Activated T-helper 2 cell treated with anti-CD3 and anti-CD28 coated beads, Interferon-gamma antibody, Interleukin-2, Interleukin-4, amounts not matched to agents 10 μg/mL and 5 μg/mL and 100 μg/mL, durations not matched to agents 14 hours and 24 hours and 36 hours (primary cell): ENCODE results near the gene ZNF544. TPM values are rescaled to one million over a fixed set of nuclear protein-coding genes. Genes with fewer than 3 reads are reported as not detected.
A peak's percentile ranks its signal among the peaks of the same experiment; 100 is the strongest.

ENCODE experiments used
- DNase-seq: peaks from one replicate; pipeline ENCODE4 v3.0.0; 2021; ENCODE audit warnings: low spot score
- H3K27ac Mint-ChIP-seq: one replicate; pipeline ENCODE4 v1.8.0; 2021; ENCODE audit warnings: mixed read lengths
- H3K27me3 Mint-ChIP-seq: one replicate; pipeline ENCODE4 v1.8.0; 2021; ENCODE audit warnings: low read depth, mixed read lengths
- H3K36me3 Mint-ChIP-seq: one replicate; pipeline ENCODE4 v1.8.0; 2021; ENCODE audit warnings: low read depth, mixed read lengths
- H3K4me1 Mint-ChIP-seq: one replicate; pipeline ENCODE4 v1.8.0; 2021; ENCODE audit warnings: low read depth, mixed read lengths
- H3K4me3 Mint-ChIP-seq: one replicate; pipeline ENCODE4 v1.8.0; 2021; ENCODE audit warnings: low read depth, mild to moderate bottlenecking, moderate library complexity, mixed read lengths
- H3K9me3 Mint-ChIP-seq: one replicate; pipeline ENCODE4 v1.8.0; 2021; ENCODE audit warnings: mixed read lengths
- intact Hi-C: fragments of 100-400 bp; cut with micrococcal nuclease; formaldehyde crosslinking; loops from one replicate; pipeline ENCODE4 v1.15.1; 2023
- total RNA-seq: library from RNA; stranded (reverse); gene quantifications from 2 replicates; pipeline ENCODE4 v1.2.3, GENCODE V29; 2022

The ZNF544 gene
- total RNA-seq, 1 donor from 2014 or later = 49.1 TPM

DNA sequence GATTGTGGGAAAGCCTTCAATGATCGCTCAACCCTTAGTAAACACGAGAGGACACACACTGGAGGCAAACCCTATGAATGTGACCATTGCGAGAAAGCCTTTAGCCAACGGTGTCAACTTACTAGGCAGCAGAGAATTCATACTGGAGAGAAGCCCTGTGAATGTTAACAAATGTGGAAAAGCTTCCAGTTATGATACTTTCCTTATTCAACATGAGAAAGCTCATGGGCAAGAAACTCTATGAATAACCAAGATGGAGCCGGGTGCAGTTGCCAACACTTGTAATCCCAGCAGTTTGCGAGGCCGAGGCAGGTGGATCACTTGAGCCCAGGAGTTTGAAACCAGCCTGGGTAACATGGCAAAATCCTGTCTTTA is 34.2 kb downstream of the ZNF544 start:
- Mint-ChIP-seq H3K36me3 (peaks cover 84% of the 10 kb centered on the region), H3K4me3 (no peak overlapping the region), H3K27me3 (no peaks in the 10 kb centered on the region), H3K27ac (no peak overlapping the region), H3K4me1 (no peaks in the 10 kb centered on the region), H3K9me3 (peaks cover 60% of the 10 kb centered on the region)
- intact Hi-C loops = no loop called here
- no peak for DNase-seq

DNA sequence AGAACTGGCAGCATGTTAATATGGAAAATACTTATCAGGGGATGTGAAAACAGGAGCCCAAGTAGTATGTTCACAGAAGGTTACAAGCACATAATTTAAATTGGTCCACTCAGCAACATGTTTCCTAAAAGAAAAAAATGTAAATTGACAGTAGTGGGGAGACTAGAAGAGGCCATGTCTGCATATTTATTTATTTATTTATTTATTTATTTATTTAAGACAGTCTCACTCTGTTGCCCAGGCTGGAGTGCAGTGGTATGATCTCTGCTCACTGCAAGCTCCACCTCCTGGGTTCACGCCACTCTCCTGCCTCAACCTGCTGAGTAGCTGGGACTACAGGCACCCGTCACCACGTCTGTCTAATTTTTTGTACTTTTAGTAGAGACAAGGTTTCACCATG is 36.4 kb downstream of the ZNF544 start:
- Mint-ChIP-seq H3K4me1 (no peaks in the 10 kb centered on the region), H3K4me3 (no peak overlapping the region), H3K36me3 (peaks cover 73% of the 10 kb centered on the region), H3K9me3 (peaks cover 51% of the 10 kb centered on the region), H3K27me3 (no peaks in the 10 kb centered on the region), H3K27ac (no peak overlapping the region)
- intact Hi-C loops = no loop called here
- DNase-seq = no peak

DNA sequence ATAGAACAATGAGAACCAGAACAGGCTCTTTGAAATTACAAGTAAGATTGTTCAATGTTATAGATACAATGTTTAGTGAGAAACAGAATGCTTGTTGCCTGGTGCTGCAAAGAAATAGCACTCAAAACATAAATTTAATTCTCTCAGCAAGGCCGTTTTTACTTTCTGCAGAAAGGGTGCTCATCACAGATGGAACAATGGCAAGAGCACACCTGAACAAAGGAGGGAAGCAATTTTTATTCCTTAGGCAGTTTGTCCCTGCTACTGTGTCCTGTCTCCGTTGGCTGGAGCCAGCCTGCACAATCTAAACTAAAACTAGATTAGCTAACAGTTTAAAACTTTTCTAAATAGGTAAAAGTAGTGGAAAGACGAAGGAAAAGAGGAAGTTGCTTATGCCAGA is 39.6 kb downstream of the ZNF544 start:
- H3K36me3 Mint-ChIP-seq = peaks cover 70% of the 10 kb centered on the region

GRCh38 chr19:58274771-58275201 is 46.1 kb downstream of the ZNF544 start:
- intact Hi-C loops = loop anchor here (5.0 kb wide), 1 partner anchor 47 kb away; the partner anchor contains the start of gene ZNF544

More for the DNA sequence above, 39.6 kb downstream of the ZNF544 start:
- Mint-ChIP-seq H3K4me1 (no peaks in the 10 kb centered on the region), H3K27ac (no peak overlapping the region), H3K4me3 (no peak overlapping the region), H3K27me3 (no peaks in the 10 kb centered on the region), H3K9me3 (peaks cover 39% of the 10 kb centered on the region)
- no peak for DNase-seq
- intact Hi-C loops = no loop called here

GRCh38 chr19:58275564-58275963 is 46.9 kb downstream of the ZNF544 start:
- no peaks in the 10 kb centered on the region for H3K27me3 Mint-ChIP-seq
- H3K4me1 Mint-ChIP-seq = peaks cover 12% of the 10 kb centered on the region
- H3K9me3 Mint-ChIP-seq = peaks cover 45% of the 10 kb centered on the region
- no peak overlapping the region for H3K4me3 Mint-ChIP-seq
- intact Hi-C loops = loop anchor here (5.0 kb wide), 1 partner anchor 48 kb away; the partner anchor contains the start of gene ZNF544
- no peak overlapping the region for H3K27ac Mint-ChIP-seq
- H3K36me3 Mint-ChIP-seq = peaks cover 89% of the 10 kb centered on the region
- no peak for DNase-seq

More at GRCh38 chr19:58274771-58275201, 46.1 kb downstream of the ZNF544 start:
- no peak for DNase-seq
- peaks cover 87% of the 10 kb centered on the region for H3K36me3 Mint-ChIP-seq
- no peaks in the 10 kb centered on the region for H3K27me3 Mint-ChIP-seq
- H3K4me3 Mint-ChIP-seq = no peak overlapping the region
- no peak overlapping the region for H3K27ac Mint-ChIP-seq
- peaks cover 5% of the 10 kb centered on the region for H3K4me1 Mint-ChIP-seq
- H3K9me3 Mint-ChIP-seq = peaks cover 45% of the 10 kb centered on the region

GRCh38 chr19:58277197-58277596 is 48.5 kb downstream of the ZNF544 start:
- intact Hi-C loops = loop anchor here (5.0 kb wide), 1 partner anchor 50 kb away; the partner anchor contains the start of gene ZNF544
- peaks cover 44% of the 10 kb centered on the region for H3K9me3 Mint-ChIP-seq
- DNase-seq = no peak
- peaks cover 89% of the 10 kb centered on the region for H3K36me3 Mint-ChIP-seq
- H3K27me3 Mint-ChIP-seq = no peaks in the 10 kb centered on the region
- peaks cover 19% of the 10 kb centered on the region for H3K4me1 Mint-ChIP-seq
- no peak overlapping the region for H3K27ac Mint-ChIP-seq
- peak overlapping the region; percentile 94 for H3K4me3 Mint-ChIP-seq

- Mint-ChIP-seq H3K27me3 (no peaks in the 10 kb centered on the region), H3K9me3 (peaks cover 46% of the 10 kb centered on the region), H3K4me3 (peak overlapping the region; percentile 94), H3K36me3 (peaks cover 86% of the 10 kb centered on the region), H3K4me1 (peaks cover 21% of the 10 kb centered on the region), H3K27ac (peak overlapping the region; percentile 94)
- no peak for DNase-seq
- intact Hi-C loops = loop anchor here (1.0 to 5.0 kb wide), 7 partner anchors 27 to 173 kb away; partner anchors contain the start of genes ERVK3-1, ZNF274, ZNF324B and ZNF544
Measured at GRCh38 chr19:58277748-58278540, 49.2 kb downstream of the ZNF544 start.

GRCh38 chr19:58278541-58279041 is 49.9 kb downstream of the ZNF544 start, which contains the start of gene ZNF8:
TSS of gene ZNF8 (plus strand) at chr19:58278955. CDS start at chr19:58279082, 127 bp downstream.
- intact Hi-C loops = loop anchor here (1.0 to 5.0 kb wide), 7 partner anchors 27 to 172 kb away; partner anchors contain the start of genes ERVK3-1, ZNF274, ZNF324B and ZNF544

GRCh38 chr19:58279042-58279924 is 50.6 kb downstream of the ZNF544 start:
- intact Hi-C loops = loop anchor here (2.0 to 5.0 kb wide), 3 partner anchors 52 to 172 kb away; partner anchors contain the start of genes ZNF324B, ZNF544 and ZNF837

More at GRCh38 chr19:58278541-58279041, 49.9 kb downstream of the ZNF544 start, which contains the start of gene ZNF8:
- H3K9me3 Mint-ChIP-seq = peaks cover 46% of the 10 kb centered on the region
- H3K4me3 Mint-ChIP-seq = peak within 1 kb of the TSS; percentile 94
- peak within 1 kb of the TSS; percentile 94 for H3K27ac Mint-ChIP-seq
- no peaks in the 10 kb centered on the region for H3K27me3 Mint-ChIP-seq
- DNase-seq = peak; percentile 96
- peaks cover 21% of the 10 kb centered on the region for H3K4me1 Mint-ChIP-seq
- H3K36me3 Mint-ChIP-seq = peaks cover 86% of the 10 kb centered on the region

DNA sequence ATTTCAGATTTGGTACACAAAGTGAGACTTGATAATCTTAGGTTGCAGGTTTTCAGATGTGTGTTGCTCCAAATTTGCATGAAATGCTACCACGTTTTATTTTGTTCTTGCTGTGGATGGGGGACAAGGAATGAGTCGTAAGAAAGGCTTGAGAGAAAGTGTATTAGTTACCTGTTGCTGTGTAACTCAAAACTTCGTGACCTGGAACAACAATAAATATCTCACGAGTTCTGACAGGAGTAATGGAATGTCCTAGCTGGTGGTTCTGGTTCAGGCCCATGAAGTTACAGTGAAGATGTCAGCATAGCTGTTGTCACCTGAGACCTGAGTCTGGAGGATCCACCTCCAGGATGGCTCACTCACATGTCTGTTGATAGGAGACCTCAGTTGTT is 51.2 kb downstream of the ZNF544 start:
- H3K9me3 Mint-ChIP-seq = peaks cover 37% of the 10 kb centered on the region
- peak overlapping the region; percentile 94 for H3K4me3 Mint-ChIP-seq
- peak overlapping the region; percentile 94 for H3K27ac Mint-ChIP-seq
- H3K4me1 Mint-ChIP-seq = peaks cover 21% of the 10 kb centered on the region
- DNase-seq = no peak
- intact Hi-C loops = loop anchor here (2.0 to 5.0 kb wide), 3 partner anchors 53 to 171 kb away; partner anchors contain the start of genes ZNF324B, ZNF544 and ZNF837
- H3K27me3 Mint-ChIP-seq = no peaks in the 10 kb centered on the region
- H3K36me3 Mint-ChIP-seq = peaks cover 79% of the 10 kb centered on the region

More at GRCh38 chr19:58279042-58279924, 50.6 kb downstream of the ZNF544 start:
- no peaks in the 10 kb centered on the region for H3K27me3 Mint-ChIP-seq
- H3K27ac Mint-ChIP-seq = peak overlapping the region; percentile 94
- peaks cover 43% of the 10 kb centered on the region for H3K9me3 Mint-ChIP-seq
- peaks cover 82% of the 10 kb centered on the region for H3K36me3 Mint-ChIP-seq
- peaks cover 21% of the 10 kb centered on the region for H3K4me1 Mint-ChIP-seq
- peak; percentile 32 for DNase-seq
- H3K4me3 Mint-ChIP-seq = peak overlapping the region; percentile 94

- H3K27ac Mint-ChIP-seq = no peak overlapping the region
- no peak for DNase-seq
- H3K9me3 Mint-ChIP-seq = peaks cover 40% of the 10 kb centered on the region
- no peaks in the 10 kb centered on the region for H3K27me3 Mint-ChIP-seq
- peaks cover 88% of the 10 kb centered on the region for H3K36me3 Mint-ChIP-seq
- H3K4me3 Mint-ChIP-seq = no peak overlapping the region
- intact Hi-C loops = no loop called here
- H3K4me1 Mint-ChIP-seq = peaks cover 21% of the 10 kb centered on the region
Measured at GRCh38 chr19:58284199-58284598, 55.5 kb downstream of the ZNF544 start.

- intact Hi-C loops = no loop called here
- Mint-ChIP-seq H3K9me3 (peaks cover 51% of the 10 kb centered on the region), H3K36me3 (peaks cover 96% of the 10 kb centered on the region), H3K27me3 (no peaks in the 10 kb centered on the region), H3K4me3 (no peak overlapping the region), H3K4me1 (no peaks in the 10 kb centered on the region), H3K27ac (no peak overlapping the region)
- no peak for DNase-seq
Measured at GRCh38 chr19:58291943-58292342, 63.2 kb downstream of the ZNF544 start.
